HEK293 (cell line): Measurements from ENCODE around the gene C1QTNF1.

Experiments
- BCL11A ChIP-seq: fragments of 450-650 bp; formaldehyde crosslinking; IDR thresholded peaks from 2 replicates; pipeline ENCODE4 v1.5.1; 2016; ENCODE audit warnings: low read depth, missing biosample characterization, missing genetic modification characterization
- SALL2 ChIP-seq: fragments of 450-650 bp; formaldehyde crosslinking; IDR thresholded peaks from 2 replicates; pipeline ENCODE4 v1.5.0; 2017; ENCODE audit warnings: missing biosample characterization, mild to moderate bottlenecking, missing genetic modification characterization, borderline replicate concordance
- ZBTB20 ChIP-seq: fragments of 450-650 bp; formaldehyde crosslinking; IDR thresholded peaks from 2 replicates; pipeline ENCODE4 v1.5.1; 2016; ENCODE audit warnings: missing biosample characterization, missing genetic modification characterization
- ZNF202 ChIP-seq: fragments of 450-650 bp; formaldehyde crosslinking; IDR thresholded peaks from 2 replicates; pipeline ENCODE4 v1.5.1; 2016; ENCODE audit warnings: missing biosample characterization, missing genetic modification characterization, borderline replicate concordance
- ZNF341 ChIP-seq: fragments of 450-650 bp; formaldehyde crosslinking; IDR thresholded peaks from 2 replicates; pipeline ENCODE4; 2016; ENCODE audit warnings: low read depth, missing biosample characterization, missing genetic modification characterization
- ZNF596 ChIP-seq: fragments of 450-650 bp; IDR thresholded peaks from 2 replicates; pipeline ENCODE4 v1.5.0; 2018; ENCODE audit warnings: missing biosample characterization, mild to moderate bottlenecking, missing genetic modification characterization, moderate library complexity
- TF ChIP-seq, protein P1 (sequence below): fragments of 450-650 bp; formaldehyde crosslinking; IDR thresholded peaks from 2 replicates; pipeline ENCODE4 v1.5.1; 2016; ENCODE audit warnings: missing biosample characterization, missing genetic modification characterization, low read depth
- TF ChIP-seq, protein P2 (sequence below): fragments of 450-650 bp; formaldehyde crosslinking; IDR thresholded peaks from 2 replicates; pipeline ENCODE4 v1.5.0; 2017; ENCODE audit warnings: missing biosample characterization, missing genetic modification characterization, borderline replicate concordance
- TF ChIP-seq, protein P3 (sequence below): fragments of 450-650 bp; formaldehyde crosslinking; IDR thresholded peaks from 2 replicates; pipeline ENCODE4 v1.5.1; 2016; ENCODE audit warnings: missing biosample characterization, missing genetic modification characterization

DNA sequence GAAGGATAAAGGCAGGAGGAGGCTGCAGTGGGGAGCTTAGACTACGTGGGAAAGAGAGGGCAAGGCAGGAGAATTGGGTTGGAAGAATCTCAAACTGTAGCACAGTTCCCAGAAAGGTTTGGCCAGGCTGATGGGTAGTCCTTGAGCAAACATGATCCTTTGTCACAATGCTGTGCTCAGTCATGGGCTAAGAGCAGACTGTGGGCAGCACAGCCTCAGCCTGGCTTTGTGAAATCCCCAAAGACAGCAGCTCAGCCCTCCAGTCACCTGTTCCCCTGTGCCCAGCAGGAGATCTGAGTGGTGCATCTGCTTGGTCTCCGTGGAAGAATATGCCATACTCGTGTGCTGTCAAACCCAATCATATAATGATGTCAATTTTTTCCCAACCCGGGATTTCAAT is 40.1 kb downstream of the C1QTNF1 start:
- TF ChIP-seq, protein P1, sequence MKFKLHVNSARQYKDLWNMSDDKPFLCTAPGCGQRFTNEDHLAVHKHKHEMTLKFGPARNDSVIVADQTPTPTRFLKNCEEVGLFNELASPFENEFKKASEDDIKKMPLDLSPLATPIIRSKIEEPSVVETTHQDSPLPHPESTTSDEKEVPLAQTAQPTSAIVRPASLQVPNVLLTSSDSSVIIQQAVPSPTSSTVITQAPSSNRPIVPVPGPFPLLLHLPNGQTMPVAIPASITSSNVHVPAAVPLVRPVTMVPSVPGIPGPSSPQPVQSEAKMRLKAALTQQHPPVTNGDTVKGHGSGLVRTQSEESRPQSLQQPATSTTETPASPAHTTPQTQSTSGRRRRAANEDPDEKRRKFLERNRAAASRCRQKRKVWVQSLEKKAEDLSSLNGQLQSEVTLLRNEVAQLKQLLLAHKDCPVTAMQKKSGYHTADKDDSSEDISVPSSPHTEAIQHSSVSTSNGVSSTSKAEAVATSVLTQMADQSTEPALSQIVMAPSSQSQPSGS (tag by site-specific recombination): no peak
- TF ChIP-seq BCL11A (no peak), ZNF596 (tag by site-specific recombination) (no peak), ZBTB20 (tag by site-specific recombination) (no peak), ZNF341 (tag by site-specific recombination) (no peak), ZNF202 (no peak), SALL2 (tag by site-specific recombination) (no peak)
- TF ChIP-seq, protein P2, sequence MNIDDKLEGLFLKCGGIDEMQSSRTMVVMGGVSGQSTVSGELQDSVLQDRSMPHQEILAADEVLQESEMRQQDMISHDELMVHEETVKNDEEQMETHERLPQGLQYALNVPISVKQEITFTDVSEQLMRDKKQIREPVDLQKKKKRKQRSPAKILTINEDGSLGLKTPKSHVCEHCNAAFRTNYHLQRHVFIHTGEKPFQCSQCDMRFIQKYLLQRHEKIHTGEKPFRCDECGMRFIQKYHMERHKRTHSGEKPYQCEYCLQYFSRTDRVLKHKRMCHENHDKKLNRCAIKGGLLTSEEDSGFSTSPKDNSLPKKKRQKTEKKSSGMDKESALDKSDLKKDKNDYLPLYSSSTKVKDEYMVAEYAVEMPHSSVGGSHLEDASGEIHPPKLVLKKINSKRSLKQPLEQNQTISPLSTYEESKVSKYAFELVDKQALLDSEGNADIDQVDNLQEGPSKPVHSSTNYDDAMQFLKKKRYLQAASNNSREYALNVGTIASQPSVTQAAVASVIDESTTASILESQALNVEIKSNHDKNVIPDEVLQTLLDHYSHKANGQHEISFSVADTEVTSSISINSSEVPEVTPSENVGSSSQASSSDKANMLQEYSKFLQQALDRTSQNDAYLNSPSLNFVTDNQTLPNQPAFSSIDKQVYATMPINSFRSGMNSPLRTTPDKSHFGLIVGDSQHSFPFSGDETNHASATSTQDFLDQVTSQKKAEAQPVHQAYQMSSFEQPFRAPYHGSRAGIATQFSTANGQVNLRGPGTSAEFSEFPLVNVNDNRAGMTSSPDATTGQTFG (tag by site-specific recombination): no peak
- TF ChIP-seq, protein P3, sequence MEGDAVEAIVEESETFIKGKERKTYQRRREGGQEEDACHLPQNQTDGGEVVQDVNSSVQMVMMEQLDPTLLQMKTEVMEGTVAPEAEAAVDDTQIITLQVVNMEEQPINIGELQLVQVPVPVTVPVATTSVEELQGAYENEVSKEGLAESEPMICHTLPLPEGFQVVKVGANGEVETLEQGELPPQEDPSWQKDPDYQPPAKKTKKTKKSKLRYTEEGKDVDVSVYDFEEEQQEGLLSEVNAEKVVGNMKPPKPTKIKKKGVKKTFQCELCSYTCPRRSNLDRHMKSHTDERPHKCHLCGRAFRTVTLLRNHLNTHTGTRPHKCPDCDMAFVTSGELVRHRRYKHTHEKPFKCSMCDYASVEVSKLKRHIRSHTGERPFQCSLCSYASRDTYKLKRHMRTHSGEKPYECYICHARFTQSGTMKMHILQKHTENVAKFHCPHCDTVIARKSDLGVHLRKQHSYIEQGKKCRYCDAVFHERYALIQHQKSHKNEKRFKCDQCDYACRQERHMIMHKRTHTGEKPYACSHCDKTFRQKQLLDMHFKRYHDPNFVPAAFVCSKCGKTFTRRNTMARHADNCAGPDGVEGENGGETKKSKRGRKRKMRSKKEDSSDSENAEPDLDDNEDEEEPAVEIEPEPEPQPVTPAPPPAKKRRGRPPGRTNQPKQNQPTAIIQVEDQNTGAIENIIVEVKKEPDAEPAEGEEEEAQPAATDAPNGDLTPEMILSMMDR (tag by site-specific recombination): no peak
